Renal pelvis (tissue), 12 donors: Measurements from ENCODE around the gene PSPH. TPM values are rescaled to one million over a fixed set of nuclear protein-coding genes. Genes with fewer than 3 reads are reported as not detected.
"Not testable (repeated sequence)": the region's sequence is repeated elsewhere in the genome, so short reads cannot be mapped to it uniquely, and the experiment has no call there.

Experiments
- DNase-seq: peaks from one replicate; pipeline ENCODE4 v3.0.0-alpha.2; 2013
- long read RNA-seq, 16 experiments: transcript quantifications; one replicate each; lab custom pipeline, GENCODE V29; 2026
- polyA plus RNA-seq, 3 donors: library from polyadenylated mRNA; unstranded; fragments of 120-200 nt; gene quantifications; one replicate each; pipeline ENCODE4 v1.2.1, GENCODE V29; 2013; ENCODE audit not compliant: insufficient read length in 3 of 3

The PSPH gene
- 10 to 100 TPM; 26.4 to 37.9 (median 35.5) TPM for polyA plus RNA-seq
- long read RNA-seq, donor 1, partial matches to known transcripts = 5 of 64 reads
- long read RNA-seq, donor 1, other reads (novel, unspliced or antisense) = 59 of 64 reads
- long read RNA-seq, donor 2, partial matches to known transcripts = 168 of 216 reads
- long read RNA-seq, donor 2, other reads (novel, unspliced or antisense) = 47 of 216 reads
- long read RNA-seq, donor 3 = 0 reads
- long read RNA-seq, donor 4, partial matches to known transcripts = 0 of 12 reads
- long read RNA-seq, donor 4, other reads (novel, unspliced or antisense) = 12 of 12 reads
- long read RNA-seq, donor 5, partial matches to known transcripts = 5 of 5 reads
- long read RNA-seq, donor 5, other reads (novel, unspliced or antisense) = 0 of 5 reads
- long read RNA-seq, donor 6, partial matches to known transcripts = 274 of 486 reads
- long read RNA-seq, donor 6, other reads (novel, unspliced or antisense) = 211 of 486 reads
- long read RNA-seq, donor 7, partial matches to known transcripts = 0 of 1 reads
- long read RNA-seq, donor 7, other reads (novel, unspliced or antisense) = 0 of 1 reads
- long read RNA-seq, donor 8, partial matches to known transcripts = 0 of 5 reads
- long read RNA-seq, donor 8, other reads (novel, unspliced or antisense) = 5 of 5 reads
- long read RNA-seq, donor 9, partial matches to known transcripts = 192 of 390 reads
- long read RNA-seq, donor 9, other reads (novel, unspliced or antisense) = 197 of 390 reads
- long read RNA-seq, donor 10, partial matches to known transcripts = 17 of 43 reads
- long read RNA-seq, donor 10, other reads (novel, unspliced or antisense) = 25 of 43 reads
- long read RNA-seq, donor 11 = 0 reads
- long read RNA-seq, donor 12, partial matches to known transcripts = 411 of 554 reads
- long read RNA-seq, donor 12, other reads (novel, unspliced or antisense) = 140 of 554 reads
- long read RNA-seq, donor 13, partial matches to known transcripts = 0 of 8 reads
- long read RNA-seq, donor 13, other reads (novel, unspliced or antisense) = 7 of 8 reads
- long read RNA-seq, donor 14, partial matches to known transcripts = 5 of 14 reads
- long read RNA-seq, donor 14, other reads (novel, unspliced or antisense) = 7 of 14 reads
- long read RNA-seq, donor 15, partial matches to known transcripts = 906 of 1,000 reads
- long read RNA-seq, donor 15, other reads (novel, unspliced or antisense) = 93 of 1,000 reads
- long read RNA-seq, donor 16, partial matches to known transcripts = 0 of 16 reads
- long read RNA-seq, donor 16, other reads (novel, unspliced or antisense) = 12 of 16 reads

DNA sequence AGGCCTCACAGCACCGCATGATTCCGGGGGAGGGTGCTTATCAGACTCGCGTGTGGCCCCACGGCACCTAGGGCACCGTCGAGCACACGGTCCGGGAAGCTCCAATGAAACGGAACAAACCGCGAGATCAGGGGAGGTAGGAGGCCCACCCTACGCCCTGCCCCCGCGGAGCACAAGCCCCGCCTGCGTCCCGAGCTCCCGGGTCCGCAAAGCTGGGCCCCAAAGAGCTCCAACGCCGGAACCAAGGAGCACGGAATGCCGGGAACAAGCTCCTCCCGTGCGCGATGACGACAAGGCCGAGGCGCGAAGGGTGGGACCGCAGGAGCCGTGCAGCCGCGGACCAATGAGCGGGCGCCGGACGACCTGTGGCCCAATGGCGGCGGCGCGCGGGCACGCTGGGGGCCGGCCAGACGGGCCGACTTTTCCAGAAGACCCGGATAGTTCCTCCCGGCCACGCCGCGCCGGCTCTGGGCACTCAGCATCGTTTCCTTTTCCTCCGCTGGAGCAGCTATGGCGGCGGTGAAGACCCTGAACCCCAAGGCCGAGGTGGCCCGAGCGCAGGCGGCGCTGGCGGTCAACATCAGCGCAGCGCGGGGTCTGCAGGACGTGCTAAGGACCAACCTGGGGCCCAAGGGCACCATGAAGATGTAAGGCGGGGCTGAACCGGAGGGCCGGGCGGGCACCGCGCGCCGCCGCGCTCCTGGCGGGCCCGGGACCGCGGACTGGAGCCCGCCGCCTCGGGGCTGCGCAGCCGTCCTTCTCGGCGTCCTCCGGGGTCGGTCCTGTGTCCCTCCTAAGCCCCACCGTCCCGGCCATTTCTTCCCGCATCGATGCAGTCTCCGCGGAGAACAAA, at the start of gene PSPH, which contains the start of gene CCT6A:
PSPH (minus strand) TSS at position 106 of the 853 bp plus-strand sequence. CDS start 30,232 bp downstream, outside the sequence.
CCT6A (plus strand) TSS at position 427 of the 853 bp plus-strand sequence; CDS start at position 511, 84 bp downstream.
- DNase-seq = peak; percentile 98

DNA sequence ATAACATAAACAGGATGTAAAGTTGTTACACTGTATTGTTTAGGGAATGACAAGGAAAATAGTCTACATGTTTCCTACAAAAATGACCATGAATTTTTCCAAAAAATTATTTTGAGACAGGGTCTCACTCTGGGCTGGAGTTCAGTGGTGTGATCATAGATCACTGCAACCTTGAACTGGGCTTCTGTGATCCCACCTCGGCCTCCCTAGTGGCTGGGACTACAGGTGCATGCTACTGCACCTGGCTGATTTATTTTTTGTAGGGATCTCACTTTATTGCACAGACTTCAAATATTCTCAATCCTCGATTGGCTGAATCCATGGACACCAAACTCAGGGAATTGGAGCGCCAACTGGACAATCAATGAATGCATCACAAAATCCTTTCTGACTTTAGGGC, 48.4 kb upstream of the PSPH start:
- DNase-seq = no peak

DNA sequence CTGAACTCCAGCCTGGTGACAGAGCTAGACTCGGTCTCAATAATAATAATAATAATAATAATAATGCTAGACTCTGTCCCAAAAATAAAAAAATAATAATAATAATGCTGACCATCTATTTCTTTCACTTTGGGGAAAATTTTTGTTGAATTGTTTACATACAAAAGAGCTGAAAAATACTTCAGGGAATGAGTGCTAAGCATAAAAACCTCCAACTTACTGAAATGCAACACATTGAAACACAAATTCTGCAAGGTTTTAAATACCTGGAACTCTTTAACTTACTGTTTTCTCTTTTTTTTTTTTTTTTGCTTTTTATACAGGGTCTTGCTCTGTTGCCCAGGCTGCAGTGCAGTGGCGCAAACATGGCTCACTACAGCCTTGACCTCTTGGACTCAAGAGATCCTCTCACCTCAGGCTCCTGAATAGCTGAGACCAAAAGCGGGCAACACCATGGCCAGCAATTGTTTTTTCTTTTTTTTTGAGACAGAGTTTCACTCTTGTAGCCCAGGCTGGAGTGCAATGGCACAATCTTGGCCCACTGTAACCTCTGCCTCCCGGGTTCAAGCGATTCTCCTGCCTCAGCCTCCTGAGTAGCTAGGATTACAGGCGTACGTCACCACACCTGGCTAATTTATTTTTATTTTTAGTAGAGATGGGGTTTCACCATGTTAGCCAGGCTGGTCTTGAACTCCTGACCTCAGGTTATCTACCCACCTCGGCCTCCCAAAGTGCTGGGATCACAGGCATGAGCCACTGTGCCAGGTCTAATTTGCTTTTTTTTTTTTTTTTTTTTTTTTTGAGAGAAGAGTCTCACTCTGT, 47.2 kb upstream of the PSPH start:
- DNase-seq = not testable (repeated sequence)

DNA sequence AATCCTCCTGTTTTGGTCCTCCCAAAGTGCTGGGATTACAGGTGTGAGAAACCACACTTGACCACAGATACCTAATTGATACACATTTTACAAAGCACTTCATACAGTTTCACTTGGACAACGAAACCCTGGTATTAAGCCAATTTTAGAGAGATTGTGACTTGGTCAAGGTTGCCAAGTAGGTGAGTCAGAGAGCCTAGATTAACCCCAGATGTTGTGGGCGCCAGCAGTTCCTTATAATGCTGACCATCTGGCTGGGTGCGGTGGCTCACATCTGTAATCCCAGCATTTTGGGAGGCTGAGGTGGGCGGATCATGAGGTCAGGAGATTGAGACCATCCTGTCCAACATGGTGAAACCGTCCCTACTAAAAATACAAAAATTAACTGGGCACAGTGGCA, 46.5 kb upstream of the PSPH start:
- no peak for DNase-seq

DNA sequence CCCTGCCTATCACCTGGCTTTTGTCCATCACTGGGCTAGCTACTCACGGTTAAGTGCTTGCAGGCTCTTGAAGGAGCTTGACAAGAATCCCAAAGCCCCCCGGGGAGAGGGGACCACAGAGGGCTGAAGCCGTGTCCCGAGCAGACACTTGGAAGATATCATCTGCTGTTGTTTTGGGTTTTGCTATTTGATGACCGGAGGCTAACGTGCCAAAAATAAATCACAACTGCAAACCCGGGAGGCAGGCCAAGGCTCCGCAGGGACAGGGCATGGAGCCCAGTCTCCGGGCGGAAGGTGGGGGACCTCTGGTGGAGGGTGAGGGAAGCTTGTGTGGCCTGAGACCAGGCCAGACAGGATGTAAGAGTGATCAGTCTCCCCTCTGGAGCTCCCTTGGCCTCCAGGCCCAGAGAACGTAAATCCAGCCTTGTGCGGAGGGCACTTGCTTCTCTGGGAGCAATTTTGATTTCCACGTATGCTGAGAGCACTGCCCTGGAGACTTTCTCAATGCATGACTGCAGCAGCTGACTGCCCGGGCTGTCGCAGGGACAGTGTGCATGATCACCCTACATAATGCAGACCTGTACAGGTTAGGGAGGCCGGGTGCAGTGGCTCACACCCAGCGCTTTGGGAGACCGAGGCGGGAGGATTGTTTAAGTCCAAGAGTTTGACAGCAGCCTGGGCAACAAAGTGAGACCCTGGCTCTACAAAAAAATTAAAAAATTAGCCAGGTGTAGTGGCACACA, 41.7 kb upstream of the PSPH start, which contains the start of gene PHKG1:
PHKG1 (minus strand) TSS at position 164 of the 743 bp plus-strand sequence. CDS start 4,011 bp downstream, outside the sequence.
- DNase-seq = no peak

DNA sequence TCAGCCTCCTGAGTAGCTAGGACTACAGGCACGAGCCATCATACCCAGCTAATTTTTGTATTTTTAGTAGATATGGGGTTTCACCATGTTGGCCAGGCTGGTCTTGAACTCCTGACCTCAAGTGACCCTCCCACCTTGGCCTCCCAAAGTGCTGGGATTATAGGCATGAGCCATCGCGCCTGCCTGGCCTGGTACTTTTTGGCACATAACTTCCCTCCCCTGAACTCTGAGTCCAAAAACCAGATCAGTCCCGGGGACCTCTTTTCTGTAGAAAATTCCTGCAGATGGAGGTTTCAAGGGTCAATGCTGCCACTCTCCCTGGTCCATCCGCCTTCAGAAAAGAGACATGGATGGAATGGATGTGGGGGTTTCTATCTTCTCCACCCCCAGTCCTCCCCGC, 41.1 kb upstream of the PSPH start:
- not testable (repeated sequence) for DNase-seq

DNA sequence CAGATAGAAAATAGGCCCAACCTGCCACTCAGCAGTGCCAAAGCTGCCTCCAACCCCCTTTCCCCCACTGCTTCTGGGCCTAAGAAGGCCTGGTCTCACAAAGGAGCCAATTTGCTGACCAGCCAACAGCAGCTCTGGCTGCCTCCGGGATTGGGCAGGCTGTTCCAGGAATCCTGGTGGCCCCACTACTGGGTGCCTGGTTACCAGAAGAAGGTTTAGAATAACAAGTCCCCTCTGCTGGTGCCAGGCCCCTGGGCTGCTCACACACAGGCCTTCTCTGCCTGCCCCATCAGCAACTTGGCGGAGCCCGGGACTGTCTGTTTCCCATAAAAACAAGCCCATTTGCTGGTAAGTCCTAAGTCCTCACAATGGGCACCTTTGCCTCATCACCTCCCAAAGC, 40.3 kb upstream of the PSPH start:
- no peak for DNase-seq

DNA sequence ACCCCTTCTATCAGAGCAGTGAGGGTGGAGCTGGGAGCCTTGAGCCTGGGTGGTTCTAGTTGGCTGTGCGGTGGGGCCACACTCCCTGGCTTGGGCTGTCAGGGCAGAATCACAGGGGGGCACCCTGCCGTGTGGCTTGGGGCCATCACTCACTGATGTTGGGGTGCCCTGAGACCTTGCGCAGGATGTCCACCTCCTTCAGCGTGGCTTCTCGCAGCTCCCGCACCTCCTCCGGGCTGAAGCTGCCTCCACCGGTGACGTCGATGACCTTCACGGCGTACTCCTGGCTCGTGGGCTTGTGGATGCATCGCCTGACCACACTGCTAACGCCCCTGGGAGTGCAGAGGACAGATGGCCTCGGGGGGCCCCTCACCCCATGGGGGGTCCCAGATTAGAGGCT, 36.2 kb upstream of the PSPH start:
- no peak for DNase-seq

DNA sequence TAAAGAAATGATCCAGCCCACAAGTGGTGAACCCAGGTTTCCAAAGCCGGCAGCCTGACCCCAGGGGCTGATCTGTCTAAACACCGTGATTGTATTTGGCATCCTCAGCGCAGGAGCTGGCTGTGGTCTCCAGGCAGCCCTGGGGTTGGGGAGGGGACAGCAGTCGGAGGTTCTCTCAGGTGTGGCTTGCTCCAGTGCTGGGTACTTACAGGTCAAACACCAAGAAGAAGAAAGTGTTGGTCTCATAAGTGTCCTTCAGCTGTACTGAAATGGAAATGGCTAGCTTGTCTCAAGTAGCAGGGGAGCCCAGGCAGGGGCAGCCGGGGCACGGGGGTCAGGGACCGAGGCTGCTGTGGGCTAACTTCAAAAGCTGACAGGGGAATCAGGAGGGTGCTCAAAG, 35.5 kb upstream of the PSPH start:
- no peak for DNase-seq

DNA sequence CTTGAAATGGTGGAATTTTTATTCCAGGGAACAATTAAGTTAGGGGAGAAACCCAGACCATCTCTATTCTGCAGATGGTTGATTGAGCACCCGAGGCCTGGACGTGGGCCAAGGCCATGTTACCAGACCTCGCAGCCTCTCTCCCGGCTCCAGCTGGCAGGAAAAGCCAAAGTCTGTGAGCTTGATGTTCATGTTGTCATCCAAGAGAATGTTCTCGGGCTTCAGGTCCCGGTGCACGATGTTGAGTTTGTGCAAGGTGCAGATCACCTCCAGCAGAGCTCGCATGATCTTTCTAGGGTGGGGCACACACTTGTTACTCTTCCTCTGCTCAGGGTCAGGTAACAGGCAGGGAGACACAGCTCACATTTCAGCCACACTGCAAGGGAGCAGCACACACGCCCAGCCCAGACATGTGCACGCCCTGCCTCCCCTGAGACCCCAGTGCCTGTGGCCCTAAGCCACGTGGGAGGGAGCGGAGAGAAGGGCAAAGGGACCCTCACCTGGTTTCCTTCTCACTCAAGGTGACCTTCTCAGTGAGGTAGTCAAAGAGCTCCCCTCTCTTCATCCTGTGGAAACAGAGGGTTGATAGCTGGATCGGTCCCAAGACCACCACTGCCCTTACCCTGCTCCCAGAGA, 32.0 kb upstream of the PSPH start:
- no peak for DNase-seq

DNA sequence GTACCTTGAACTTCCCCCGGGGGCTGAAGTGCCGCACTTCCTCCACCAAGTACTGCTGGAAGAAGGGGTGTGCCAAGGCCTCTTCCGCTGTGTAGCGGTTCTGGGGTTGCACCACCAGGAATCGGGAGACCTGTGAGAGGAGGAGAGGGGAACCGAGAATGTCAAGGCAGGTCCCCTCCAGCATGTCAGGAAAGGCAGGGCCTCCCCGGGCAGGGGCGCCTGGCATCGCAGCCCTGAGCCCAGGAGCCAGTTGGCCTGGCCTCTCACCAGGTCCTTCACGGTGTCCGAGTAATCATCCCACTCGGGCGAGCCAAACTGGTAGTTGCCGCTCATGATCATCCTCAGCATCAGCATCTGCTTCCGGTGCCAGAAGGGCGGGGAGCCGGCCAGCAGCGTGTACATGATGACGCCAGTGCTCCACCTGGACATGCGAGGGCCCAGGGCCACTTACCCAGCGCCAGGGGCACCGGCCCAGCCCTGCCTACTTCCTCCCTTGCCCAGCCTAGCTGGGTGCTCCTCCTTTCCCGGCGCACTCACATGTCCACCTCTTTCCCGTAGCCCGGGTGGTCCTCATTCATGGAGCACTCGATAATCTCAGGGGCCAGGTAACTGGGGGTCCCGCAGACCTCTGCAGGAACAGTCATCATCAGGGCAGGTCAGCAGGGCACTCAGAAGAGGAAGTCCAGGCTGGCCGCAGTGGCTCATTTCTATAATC, 30.5 kb upstream of the PSPH start:
- no peak for DNase-seq

DNA sequence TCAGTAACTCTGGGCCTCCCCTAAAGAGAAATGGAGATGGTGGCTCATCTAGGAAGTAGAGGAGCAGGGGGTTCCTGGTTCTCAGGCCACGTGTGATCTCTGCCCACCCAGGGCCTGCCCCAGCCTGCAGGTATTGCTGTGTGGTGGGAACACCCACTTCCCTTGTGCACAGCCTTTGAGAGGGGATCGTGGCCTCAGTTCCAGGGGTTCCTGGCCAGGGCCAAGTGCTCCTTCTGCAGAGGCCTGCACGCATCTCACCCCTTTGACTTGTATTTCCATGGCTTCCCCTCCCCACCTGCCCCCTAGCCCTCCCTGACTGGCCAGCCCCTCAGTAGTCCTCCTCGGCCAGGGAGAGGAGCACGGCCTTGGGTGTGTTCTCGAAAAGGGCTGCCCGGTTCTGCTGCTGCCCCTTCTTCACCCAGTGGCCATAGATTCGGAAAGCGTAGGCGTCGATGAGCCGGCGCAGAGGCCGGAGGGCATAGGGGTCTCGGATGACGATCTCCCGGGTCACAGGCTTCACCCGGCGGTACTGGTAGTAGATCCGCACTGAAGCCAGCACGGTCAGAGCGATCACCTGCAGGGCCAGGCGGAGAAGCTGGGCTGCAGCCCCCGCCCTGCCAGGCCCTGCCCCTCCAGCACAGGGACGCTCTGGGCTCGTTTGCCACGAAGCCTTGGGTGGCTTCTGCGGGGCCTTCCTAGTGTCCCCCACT, 29.6 kb upstream of the PSPH start:
- not testable (repeated sequence) for DNase-seq

DNA sequence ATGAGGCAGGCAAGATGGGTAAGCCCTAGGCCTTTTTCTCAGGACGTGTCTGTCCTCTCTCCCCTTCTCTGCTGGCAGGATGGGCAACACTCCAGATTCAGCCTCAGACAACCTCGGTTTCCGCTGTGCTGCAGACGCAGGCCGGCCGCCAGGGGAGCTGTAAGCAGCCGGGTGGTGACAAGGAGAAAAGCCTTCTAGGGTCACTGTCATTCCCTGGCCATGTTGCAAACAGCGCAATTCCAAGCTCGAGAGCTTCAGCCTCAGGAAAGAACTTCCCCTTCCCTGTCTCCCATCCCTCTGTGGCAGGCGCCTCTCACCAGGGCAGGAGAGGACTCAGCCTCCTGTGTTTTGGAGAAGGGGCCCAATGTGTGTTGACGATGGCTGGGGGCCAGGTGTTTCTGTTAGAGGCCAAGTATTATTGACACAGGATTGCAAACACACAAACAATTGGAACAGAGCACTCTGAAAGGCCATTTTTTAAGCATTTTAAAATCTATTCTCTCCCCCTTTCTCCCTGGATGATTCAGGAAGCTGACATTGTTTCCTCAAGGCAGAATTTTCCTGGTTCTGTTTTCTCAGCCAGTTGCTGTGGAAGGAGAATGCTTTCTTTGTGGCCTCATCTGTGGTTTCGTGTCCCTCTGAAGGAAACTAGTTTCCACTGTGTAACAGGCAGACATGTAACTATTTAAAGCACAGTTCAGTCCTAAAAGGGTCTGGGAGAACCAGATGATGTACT, 28.4 kb upstream of the PSPH start:
- no peak for DNase-seq

DNA sequence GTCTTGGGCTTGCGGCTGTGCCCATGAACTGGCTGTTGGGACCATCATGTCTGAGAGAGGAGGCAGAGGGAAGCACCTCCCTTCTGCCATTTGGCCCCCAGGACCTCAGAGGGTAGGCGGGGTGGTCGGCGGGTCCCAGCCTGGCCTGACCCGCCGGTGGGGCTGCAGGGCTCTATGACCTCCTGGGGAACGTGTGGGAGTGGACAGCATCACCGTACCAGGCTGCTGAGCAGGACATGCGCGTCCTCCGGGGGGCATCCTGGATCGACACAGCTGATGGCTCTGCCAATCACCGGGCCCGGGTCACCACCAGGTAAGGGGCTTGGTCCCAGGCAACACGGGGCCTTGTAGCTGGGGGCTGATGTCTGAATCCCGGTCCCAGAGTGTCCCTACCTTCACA, 27.0 kb upstream of the PSPH start:
- no peak for DNase-seq

DNA sequence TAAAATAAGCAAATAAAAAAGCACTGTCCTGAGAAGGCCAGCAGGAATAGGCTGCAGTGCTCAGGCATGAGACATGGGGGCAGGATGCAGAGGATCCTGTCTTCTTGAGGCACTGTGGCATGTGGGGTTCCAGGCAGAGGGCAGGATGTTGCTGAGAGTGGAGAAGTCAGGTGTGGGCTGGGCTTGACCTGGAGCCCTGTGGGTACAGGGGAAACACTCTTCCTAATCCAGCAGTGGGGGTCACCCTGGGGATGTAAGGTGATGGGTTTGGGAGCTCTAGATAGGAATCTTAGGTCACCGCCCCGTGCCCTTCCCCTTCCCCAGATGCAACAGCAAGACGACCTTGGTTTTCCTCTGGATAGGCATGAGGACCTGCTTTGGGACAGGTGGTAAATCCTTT, 26.4 kb upstream of the PSPH start:
- DNase-seq = no peak

DNA sequence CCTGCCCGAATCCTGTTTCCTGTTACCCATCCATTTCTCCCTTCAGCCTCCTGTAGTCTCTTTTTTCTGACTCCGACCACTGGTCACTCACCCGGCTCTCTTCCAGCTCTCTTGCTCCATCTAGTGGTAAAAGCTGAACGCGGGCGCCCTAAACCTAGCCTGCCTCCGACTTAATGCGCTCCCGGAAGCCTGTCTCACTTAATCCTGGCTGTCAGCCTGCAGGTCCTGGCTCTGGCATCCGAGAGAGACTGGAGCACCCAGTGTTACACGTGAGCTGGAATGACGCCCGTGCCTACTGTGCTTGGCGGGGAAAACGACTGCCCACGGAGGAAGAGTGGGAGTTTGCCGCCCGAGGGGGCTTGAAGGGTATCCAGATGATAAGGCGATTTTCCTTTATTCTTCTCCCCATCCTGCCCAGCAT, 23.1 kb upstream of the PSPH start:
- peak; percentile 80 for DNase-seq
